Activated T-cell treated with anti-CD3 and anti-CD28 coated beads, Interleukin-2, amount 50 U/mL, for 48 hours (primary cell): ENCODE measurements around the gene TXNRD1.

Experiments used
- DNase-seq, 2 experiments: peaks; one replicate each; pipeline ENCODE4 v3.0.0-alpha.2; 2020

Gene TXNRD1

DNA sequence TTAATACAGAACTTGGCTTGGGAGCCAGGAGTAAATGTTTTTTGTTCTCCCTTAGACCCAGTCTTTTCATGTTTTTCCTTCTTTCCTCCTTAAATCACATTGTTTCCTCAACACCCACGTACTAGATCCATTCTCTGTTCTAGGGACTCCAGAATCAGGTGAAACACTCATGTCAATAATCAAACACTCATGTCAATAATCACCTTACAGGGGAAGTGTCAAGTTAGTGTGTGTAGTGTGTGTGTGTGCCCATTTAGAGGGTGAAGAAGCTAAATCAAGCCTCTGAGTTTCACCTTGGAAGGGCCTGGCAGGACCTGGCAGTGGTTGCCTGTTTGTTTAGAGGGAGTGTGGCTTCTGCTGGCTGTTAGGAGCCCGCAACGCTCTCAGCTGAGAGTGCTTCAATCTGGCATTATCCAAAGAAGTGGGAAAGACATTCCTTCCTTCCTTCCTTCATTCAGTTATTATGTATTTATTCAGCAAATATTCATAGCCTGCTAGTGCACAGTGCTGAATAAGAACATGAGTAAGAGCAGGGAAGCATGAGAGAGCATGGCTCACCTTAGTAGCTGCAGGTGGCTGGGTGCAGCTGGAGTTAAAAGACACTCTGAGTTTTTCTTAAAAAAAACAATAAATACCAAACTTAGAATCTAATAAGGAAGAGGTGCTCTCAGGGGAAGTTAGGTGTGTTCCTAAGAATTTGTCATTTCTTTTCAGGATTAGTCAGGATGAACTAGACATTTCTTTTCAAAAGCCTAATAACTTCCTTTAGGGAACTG is 70.3 kb downstream of the TXNRD1 start:
- DNase-seq = peak in 1 of 2 experiments; percentile 26

DNA sequence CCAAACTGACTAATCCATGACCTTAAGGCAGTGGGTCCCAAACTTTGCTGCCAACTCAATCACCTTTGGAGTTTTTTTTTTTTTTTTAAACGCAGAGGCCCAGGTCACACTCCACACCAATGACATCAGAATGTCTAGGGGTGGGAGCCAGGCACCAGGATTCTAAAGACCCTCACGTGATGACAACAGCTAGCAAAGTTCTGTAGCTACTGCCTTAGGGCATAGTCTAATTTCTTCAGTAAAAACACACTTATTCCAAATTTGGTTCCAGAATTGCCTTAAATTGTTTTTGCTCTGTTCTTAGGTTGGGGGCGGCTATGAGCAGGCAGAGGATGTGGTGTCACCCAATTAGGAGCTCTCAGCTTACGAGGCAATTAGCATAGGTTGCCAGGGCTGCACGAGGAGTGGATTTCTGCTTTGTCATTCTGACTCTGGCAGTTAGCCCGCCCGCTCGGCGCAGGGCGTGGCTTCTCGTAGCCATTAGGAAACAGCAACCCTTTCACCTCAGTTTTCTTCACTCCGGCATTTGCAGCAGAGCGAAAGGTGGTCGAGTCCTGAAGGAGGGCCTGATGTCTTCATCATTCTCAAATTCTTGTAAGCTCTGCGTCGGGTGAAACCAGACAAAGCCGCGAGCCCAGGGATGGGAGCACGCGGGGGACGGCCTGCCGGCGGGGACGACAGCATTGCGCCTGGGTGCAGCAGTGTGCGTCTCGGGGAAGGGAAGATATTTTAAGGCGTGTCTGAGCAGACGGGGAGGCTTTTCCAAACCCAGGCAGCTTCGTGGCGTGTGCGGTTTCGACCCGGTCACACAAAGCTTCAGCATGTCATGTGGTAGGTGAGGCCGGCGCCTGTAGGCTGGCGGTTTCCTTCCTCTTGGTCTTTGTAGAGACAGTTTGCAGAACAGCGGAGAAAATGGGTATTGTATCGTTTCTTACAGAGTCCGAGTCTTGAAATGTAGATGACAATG is 71.2 kb downstream of the TXNRD1 start:
- DNase-seq = peak; percentile 92 to 93

DNA sequence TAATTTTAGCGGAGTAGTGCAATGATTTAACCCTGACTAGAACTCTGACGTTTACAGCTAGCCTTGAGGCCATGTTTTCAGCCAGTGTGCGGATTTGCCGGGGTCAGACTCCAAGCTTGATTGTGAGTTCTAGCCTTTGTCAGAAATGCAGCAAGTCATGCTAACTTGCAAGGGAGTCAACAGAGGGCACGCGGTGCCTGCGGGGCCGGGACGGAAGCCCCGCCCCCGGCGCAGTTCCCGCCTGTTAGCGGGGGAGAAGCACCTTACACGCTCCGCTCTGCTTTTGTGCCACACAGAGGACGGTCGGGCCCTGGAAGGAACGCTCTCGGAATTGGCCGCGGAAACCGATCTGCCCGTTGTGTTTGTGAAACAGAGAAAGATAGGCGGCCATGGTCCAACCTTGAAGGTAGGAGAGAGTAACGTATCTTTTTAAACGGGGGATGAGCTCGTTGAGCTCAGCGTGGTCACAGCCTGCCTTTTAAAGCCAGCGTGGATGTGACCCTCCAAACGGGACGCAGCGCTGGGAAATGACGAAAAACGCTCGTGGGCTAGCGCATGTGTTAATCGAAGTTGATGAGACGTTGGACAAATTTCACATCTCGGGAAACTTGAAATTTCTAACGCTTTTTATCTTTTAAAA is 73.2 kb downstream of the TXNRD1 start:
- DNase-seq = peak; percentile 90 to 91

DNA sequence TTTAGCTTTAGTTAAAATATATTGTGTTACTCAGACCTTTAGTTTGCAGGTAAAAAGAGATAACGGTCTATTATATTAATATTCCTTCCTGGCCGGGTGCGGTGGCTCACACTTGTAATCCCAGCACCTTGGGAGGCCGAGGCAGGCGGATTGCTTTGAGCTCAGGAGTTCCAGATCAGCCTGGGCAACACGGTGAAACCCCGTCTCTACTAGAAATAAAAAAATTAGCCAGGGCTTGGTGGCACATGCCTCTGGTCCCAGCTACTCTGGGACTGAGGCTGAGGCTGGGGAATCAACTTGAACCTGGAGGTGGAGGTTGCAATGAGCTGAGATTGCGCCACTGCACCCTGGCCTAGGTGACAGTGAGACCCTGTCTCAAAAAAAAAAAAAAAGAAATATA is 74.7 kb downstream of the TXNRD1 start:
- DNase-seq = no peak

DNA sequence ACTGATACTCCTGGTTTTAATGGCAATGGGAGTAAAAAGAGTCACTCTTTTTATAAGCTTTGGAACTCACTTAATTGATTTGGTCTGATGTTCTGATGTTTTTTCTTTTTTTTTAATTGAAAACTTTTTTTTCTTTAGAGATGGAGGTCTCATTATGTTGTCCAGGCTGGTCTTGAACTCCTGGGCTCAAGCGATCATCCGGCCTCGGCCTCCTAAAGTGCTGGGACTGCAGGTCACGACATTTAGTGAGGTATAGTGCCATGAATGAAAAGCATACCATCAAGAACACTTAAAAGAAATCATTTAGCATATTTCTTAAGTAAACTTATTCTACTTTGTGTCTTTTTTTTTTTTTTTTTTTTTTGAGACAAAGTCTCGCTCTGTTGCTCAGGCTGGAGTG is 75.3 kb downstream of the TXNRD1 start:
- DNase-seq = no peak

DNA sequence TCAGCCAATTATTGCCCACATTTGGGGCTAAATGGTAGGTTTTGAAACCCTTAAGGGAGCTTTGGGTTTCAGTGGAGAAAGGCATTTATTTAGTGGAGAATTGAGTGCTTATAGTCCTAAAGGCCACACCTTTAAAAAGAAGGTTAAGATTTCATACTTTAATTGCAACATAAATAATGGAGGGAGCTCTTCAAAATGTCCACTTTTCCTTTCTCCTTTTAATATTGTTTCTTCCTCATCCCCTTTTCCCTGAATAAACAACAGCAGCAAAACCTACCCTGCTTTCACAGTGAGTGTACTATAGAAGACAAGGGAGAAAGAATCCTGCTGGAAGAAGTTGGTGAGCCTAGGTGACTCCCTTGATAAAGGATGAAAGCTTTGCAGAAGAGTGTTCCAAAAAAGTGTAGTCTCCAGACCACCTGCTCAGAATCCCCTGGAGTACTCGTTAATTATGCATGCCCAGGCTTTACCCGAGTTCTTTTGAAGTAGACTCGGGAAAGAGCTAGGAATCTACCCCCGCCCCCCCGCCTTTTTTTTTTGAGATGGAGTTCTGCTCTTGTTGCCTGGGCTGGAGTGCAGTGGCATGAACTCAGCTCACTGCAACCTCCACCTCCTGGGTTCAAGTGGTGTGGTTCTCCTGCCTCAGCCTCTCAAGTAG is 76.4 kb downstream of the TXNRD1 start:
- DNase-seq = no peak

DNA sequence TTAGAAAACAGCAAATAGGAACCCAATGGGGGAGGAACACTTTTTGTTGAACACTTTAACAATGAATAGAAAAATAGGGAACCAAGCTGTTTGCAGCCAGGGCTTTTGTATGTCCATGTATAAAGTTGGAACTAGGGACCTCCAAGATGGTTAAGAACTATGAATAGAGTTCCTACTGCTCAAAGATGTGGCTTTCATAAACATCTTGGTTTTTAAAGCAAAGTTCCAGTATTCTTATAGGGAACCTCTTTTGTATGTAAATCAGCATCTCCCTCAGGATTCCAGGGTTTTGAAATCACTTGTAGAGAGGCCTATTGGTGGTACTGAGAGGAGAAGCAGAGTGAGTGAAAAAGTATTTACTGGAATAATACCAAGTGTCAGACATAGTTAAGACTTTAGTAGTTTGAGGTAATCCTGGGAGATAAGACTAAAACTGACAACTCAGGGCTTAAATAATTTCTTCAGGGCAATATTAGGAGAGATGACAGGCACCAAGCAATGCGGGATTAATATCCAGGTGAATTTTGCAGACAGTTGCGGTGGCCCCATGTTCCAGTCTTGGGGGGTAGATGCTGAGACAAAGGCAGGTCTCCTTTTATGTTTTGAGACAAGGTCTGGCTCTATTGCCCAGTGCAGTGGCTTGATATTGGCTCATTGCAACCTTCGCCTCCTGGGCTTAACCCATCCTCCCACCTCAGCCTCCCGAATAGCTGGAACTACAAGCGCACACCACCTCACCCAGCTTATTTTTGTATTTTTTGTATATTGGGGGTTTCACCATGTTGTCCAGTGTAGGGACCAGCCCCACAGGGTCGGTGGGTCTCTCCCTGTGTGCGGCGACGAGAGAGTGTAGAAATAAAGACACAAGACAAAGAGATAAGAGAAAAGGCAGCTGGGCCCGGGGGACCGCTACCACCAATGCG is 77.6 kb downstream of the TXNRD1 start:
- no peak for DNase-seq

DNA sequence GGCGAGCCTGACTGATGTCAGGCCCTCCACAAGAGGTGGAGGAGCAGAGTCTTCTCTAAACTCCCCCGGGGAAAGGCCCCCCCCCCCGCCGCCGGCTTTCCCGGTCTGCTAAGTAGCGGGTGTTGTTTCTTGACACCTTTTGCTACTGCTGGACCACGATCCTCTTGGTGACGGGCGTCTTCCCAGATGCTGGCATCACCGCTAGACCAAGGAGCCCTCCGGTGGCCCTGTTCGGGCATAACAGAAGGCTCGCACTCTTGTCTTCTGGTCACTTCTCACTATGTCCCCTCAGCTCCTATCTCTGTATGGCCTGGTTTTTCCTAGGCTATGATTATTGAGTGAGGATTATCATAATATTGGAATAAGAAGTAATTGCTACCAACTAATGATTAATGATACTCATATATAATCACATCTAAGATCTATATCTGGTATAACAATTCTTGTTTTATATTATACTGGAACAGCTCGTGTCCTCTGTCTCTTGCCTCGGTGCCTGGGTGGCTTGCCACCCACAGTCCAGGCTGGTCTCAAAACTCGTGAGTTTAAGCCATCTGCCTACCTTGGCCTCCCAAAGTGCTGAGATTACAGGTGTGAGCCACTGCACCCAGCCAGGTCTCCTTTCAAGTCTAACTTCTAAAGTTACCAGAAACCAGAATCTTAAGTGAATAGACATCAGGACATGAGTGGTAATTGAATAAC is 78.7 kb downstream of the TXNRD1 start:
- peak; percentile 35 to 36 for DNase-seq

DNA sequence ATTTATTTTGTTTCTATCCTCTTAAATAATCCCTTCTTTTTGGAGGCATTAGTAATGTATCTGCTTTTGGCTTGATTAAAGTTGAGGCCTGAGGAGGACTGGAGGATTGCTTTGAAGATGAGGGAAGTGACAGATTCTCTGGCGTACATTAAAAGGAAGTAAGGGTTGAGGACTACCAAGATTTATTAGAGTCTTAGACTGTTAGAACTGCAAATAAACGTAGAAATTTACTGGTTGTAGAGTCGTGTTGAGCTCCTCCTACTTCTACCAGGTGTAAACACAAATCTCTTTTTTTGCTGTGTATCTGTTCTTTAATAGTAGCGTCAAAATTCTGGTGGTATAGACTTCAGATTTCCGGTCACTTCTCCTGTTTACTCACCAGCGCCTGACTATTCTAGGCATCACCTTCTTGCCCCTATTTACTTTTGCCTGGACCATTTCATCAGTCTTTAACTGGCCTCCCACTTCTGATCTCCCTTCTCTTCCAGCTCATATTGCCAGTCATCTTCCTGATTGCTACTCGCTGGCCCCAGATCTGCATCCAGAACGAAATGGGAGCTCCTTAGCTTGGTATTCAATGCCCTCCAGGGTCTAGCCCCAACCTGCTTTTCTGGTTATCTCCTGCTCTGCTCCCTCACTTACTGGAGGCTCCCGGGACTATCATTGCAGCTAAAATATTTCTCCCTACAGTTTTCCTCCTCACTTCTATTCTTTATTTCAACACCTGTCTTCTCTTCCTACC is 79.5 kb downstream of the TXNRD1 start:
- DNase-seq = no peak

DNA sequence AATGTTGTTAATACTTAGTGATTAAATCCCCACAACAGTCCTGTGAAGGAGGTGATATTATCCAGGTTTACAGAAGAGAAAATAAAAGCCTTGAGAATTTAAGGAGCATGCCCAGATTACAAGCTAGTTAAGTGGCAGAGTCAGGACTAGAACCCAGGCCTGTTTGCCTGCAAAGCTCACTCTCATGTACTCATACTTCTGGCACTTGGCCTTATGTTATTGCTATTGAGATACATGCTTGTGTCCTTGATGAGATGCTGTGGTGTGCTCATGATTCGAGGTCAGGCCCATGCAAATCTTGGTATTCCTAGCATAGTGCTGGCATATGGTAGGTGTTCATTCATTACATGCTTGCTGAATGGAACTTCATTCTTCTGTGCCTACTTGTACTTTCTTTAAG is 80.4 kb downstream of the TXNRD1 start:
- no peak for DNase-seq

DNA sequence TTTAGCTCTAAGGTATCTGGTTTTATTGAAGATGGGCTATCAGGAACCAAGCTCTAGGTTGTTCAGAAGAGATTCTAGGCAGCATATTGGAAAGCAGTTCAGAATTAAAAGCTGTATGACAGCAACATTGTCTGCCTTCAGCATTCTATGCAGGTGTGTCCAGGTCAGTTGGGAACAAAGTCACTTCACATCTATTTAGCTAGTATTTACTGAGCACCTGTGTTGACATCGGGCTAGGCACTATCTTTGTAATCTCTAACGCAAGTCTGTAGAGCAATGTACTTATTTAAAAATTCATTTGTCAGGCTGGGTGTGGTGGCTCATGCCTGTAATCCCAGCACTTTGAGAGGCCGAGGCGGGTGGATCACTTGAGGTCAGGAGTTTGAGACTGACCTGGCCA is 81.1 kb downstream of the TXNRD1 start:
- DNase-seq = no peak

DNA sequence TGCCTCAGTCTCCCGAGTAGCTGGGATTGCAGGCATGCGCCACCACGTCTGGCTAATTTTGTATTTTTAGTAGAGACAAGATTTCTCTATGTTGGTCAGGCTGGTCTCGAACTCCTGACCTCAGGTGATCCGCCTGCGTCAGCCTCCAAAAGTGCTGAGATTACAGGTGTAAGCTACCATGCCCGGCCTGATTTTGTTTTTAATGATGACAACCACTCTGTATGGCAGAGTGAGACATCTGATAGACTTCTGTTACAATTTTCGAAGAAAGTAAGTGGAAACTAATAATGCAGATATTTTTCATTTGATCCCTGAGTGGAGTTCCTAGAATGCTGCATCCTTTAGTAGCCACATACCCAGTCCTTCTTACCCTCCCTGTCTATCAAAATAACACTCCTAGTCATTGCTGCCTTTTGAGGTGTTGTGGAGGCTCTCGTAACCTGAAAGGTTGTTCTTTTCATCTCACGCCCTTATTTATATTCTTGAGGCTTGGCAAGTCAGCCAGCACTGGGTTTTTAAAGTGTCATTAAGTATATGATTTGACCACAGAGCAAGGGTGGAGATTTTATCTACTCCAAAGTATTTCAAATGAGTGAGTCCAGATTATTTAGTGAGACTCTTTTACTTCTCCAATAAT is 82.0 kb downstream of the TXNRD1 start:
- DNase-seq = no peak

DNA sequence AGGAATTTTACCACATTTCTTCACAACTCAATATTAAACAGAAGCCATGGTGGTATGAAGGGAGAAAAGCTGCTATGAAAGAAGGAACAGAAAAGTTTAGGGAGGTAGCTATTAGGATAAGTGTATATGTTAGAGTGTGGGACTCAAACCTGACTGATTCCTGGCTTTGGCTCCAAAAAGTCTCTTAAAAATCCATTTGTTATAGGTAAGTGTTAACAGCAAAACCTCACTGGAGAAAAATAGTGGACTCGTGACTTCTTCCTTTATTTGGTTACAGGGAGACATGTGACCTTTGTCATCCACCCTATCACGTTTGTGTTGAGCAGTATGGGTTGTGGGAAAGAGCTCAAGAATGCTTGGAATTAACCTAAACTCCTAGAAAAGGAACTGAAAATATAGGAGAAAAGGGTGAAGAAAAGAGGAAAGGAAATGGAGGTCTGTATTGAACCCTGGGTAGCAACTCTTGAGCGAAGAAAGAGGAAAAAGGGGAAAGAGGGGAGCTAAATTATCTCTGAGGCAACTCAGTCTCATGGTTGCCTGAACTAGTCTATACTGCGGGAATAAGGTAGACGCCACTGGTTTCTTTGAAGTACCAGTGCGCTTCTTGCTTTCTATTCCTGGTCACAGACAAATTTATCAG is 84.4 kb downstream of the TXNRD1 start:
- DNase-seq = no peak

DNA sequence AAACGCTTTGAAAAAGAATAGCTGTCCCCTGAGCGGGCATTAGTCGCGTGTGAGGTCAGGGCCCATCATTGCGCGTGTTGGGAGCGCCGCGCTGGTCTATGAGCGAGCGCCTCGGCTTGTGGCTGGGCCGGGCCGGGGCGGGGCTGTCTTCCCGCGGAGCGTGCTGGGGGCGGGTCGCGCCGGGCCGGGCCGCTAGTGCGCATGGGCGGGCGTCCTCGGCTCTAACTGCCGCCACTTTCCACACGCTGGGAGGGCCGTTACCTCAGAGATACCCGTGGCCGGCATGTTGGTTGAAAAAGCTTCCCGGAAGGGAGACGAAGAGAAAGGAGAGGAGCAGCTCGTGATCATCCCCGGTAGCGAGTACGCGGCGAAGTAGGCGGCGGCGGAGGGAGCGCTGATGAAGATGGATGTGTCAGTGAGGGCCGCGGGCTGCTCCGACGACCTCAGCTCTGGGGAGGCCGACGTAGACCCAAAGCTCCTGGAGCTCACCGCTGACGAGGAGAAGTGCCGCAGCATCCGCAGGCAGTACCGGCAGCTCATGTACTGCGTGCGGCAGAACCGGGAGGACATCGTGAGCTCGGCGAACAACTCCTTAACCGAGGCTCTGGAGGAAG is 88.1 kb downstream of the TXNRD1 start, which contains the start of gene EID3:
Gene EID3, plus strand, starts transcription at position 202 of the 614 bp plus-strand sequence. Its CDS starts 196 bp downstream, at position 398.
- peak; percentile 89 to 94 for DNase-seq

DNA sequence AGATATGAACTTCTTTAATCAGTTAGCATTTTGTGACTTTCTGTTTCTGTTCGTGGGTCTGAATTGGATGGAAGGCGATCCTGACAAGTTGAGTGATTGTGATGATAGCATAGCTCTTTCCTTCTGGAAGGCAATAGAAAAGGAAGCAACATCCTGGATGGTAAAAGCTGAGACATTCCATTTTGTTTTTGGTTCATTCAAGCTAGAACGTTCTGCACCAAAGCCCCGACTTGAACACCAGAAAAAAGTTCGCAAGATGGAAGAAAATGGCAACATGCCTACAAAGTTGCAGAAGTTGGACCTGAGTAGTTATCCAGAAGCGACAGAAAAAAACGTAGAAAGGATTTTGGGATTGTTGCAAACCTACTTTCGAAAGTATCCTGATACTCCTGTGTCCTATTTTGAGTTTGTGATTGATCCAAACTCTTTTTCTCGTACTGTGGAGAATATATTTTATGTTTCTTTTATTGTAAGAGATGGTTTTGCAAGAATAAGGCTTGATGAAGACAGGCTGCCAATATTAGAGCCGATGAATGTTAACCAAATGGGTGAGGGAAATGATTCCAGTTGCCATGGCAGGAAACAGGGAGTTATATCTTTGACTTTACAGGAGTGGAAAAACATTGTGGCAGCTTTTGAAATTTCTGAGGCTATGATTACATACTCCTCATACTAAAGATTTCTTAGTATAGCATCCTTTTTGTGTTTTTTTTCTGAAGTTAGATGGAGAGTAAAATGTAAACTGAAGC is 88.9 kb downstream of the TXNRD1 start:
- DNase-seq = no peak

DNA sequence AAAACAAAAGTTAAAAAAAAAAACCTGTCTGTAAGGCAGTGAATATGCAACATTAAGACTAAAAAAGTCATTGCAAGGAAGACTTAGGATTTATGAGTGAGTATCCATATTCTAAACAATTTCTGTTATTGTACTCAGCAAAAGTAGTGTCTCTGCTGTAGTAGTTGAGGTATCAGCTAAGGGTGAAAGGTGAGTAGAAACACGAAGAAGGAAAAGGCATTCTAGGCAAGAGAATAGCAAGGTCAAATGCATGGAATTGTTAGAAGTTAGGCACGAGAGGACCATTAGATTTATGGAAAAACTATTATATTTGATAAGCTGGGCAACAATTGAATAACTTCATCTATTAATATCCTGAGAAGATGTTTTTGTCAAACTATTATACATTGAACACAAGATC is 89.8 kb downstream of the TXNRD1 start:
- no peak for DNase-seq

DNA sequence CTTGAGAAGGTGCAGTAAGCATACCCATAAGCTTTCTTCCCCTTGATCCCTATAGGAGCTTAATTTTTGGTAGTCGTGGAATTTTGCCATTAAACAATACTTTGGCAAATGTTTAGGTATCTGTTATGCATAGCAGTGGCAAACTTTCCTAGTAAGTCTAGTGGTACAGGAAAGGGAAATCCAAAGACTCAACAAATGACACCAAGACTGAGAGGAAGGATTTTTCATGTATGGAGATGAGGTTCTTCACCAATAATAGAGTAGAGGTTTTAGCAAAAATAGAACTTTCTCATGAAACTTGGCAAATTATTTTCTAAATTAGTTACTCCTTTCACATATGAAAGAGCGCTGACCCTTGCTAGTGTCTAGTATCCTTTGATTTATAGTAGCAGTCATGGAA is 90.8 kb downstream of the TXNRD1 start:
- DNase-seq = no peak
